ENCODE data around the gene DICER1. TPM values are rescaled to one million over a fixed set of nuclear protein-coding genes. Genes with fewer than 3 reads are reported as not detected.

Gene DICER1
- polyA plus RNA-seq, 1 donor from 2014 or later, result 93.8 TPM

DNA sequence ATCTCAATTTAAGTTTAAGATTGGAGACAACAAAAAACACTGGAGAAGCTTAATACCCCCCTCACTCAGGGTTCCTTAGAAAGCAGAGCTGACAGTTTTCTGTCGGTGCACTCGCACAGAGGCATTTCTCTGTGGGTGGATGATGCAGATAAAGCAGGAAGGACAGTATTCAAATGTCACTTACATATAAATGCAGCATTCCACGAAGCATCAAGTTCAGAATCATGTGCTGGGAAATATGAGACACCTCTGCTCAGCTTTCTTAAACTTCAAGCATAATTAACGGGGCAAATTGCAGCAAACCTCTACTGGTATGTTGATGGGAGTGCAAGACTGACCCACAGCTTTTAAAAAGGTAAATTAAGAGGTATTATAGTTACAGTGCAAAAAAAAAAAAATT, 68.7 kb downstream of the DICER1 start:
- Histone ChIP-seq H3F3A (ENCODE audit: insufficient read depth, low read length, poor library complexity, severe bottlenecking) (no peaks in the 10 kb centered on the region), H3K9ac (ENCODE audit: low read length) (no peak overlapping the region), H3K27me3 (ENCODE audit: insufficient read depth, low read depth, low read length) (no peaks in the 10 kb centered on the region), H3K79me2 (replicated peaks; ENCODE audit: insufficient read depth, low read length) (peaks cover 9% of the 10 kb centered on the region), H3K36me3 (ENCODE audit: insufficient read depth, low read length) (peaks cover 11% of the 10 kb centered on the region), H3K27ac (ENCODE audit: low read length) (no peak overlapping the region), H3K4me2 (ENCODE audit: low read length) (no peak overlapping the region), H4K20me1 (ENCODE audit: insufficient read depth) (no peaks in the 10 kb centered on the region), H2AFZ (ENCODE audit: low read depth, low read length) (no peak overlapping the region), H3K9me2 (ENCODE audit: insufficient read depth, low read length) (no peaks in the 10 kb centered on the region), H3K9me3 (ENCODE audit: low read length) (no peaks in the 10 kb centered on the region), H3K4me3 (ENCODE audit: low read length) (no peak overlapping the region)
- TF ChIP-seq TAF1 (IDR thresholded peaks at IDR 0.05; ENCODE audit: low read depth) (no peak), SMC3 (conservative IDR thresholded peaks at IDR 0.05; ENCODE audit: poor library complexity) (no peak), EZH2 (IDR thresholded peaks at IDR 0.05; ENCODE audit: borderline replicate concordance, insufficient read depth, low read length, poor library complexity, severe bottlenecking) (no peak), RAD21 (conservative IDR thresholded peaks at IDR 0.05) (no peak), EP300 (conservative IDR thresholded peaks at IDR 0.05; ENCODE audit: poor library complexity, severe bottlenecking) (no peak), POLR2AphosphoS5 (IDR thresholded peaks at IDR 0.05) (no peak), MXI1 (conservative IDR thresholded peaks at IDR 0.05; ENCODE audit: poor library complexity, severe bottlenecking) (no peak)
- TF ChIP-seq, protein P1, sequence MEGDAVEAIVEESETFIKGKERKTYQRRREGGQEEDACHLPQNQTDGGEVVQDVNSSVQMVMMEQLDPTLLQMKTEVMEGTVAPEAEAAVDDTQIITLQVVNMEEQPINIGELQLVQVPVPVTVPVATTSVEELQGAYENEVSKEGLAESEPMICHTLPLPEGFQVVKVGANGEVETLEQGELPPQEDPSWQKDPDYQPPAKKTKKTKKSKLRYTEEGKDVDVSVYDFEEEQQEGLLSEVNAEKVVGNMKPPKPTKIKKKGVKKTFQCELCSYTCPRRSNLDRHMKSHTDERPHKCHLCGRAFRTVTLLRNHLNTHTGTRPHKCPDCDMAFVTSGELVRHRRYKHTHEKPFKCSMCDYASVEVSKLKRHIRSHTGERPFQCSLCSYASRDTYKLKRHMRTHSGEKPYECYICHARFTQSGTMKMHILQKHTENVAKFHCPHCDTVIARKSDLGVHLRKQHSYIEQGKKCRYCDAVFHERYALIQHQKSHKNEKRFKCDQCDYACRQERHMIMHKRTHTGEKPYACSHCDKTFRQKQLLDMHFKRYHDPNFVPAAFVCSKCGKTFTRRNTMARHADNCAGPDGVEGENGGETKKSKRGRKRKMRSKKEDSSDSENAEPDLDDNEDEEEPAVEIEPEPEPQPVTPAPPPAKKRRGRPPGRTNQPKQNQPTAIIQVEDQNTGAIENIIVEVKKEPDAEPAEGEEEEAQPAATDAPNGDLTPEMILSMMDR (IDR thresholded peaks at IDR 0.05; ENCODE audit: poor library complexity, severe bottlenecking), result no peak
- TF ChIP-seq, protein P2, sequence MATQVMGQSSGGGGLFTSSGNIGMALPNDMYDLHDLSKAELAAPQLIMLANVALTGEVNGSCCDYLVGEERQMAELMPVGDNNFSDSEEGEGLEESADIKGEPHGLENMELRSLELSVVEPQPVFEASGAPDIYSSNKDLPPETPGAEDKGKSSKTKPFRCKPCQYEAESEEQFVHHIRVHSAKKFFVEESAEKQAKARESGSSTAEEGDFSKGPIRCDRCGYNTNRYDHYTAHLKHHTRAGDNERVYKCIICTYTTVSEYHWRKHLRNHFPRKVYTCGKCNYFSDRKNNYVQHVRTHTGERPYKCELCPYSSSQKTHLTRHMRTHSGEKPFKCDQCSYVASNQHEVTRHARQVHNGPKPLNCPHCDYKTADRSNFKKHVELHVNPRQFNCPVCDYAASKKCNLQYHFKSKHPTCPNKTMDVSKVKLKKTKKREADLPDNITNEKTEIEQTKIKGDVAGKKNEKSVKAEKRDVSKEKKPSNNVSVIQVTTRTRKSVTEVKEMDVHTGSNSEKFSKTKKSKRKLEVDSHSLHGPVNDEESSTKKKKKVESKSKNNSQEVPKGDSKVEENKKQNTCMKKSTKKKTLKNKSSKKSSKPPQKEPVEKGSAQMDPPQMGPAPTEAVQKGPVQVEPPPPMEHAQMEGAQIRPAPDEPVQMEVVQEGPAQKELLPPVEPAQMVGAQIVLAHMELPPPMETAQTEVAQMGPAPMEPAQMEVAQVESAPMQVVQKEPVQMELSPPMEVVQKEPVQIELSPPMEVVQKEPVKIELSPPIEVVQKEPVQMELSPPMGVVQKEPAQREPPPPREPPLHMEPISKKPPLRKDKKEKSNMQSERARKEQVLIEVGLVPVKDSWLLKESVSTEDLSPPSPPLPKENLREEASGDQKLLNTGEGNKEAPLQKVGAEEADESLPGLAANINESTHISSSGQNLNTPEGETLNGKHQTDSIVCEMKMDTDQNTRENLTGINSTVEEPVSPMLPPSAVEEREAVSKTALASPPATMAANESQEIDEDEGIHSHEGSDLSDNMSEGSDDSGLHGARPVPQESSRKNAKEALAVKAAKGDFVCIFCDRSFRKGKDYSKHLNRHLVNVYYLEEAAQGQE (IDR thresholded peaks at IDR 0.05; ENCODE audit: borderline replicate concordance), result no peak

DNA sequence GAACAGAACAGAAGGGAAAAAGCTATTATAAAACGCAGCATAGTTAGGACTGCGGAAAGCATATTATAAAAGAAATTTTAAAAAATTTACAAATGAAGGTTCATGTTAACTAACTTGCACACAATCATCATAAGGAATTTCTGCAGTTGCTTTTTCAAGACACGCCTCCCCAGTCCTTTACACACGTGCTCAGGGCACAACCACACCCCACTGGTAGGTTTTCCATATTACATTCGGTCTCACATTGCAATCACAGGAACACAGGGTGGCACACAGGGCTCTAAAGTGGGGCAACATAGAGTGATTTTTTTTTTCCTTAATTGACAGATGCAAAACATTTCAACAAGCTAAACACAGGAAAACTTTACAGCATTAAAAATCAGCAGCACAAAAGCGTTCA, 69.7 kb downstream of the DICER1 start:
- no peaks in the 10 kb centered on the region for H4K20me1 ChIP-seq (ENCODE audit: insufficient read depth)
- H3K27ac ChIP-seq (ENCODE audit: low read length), result no peak overlapping the region
- no peak overlapping the region for H2AFZ ChIP-seq (ENCODE audit: low read depth, low read length)
- H3K4me3 ChIP-seq (ENCODE audit: low read length), result no peak overlapping the region
- no peak overlapping the region for H3K4me2 ChIP-seq (ENCODE audit: low read length)
- H3K9me2 ChIP-seq (ENCODE audit: insufficient read depth, low read length), result no peaks in the 10 kb centered on the region
- H3K36me3 ChIP-seq (ENCODE audit: insufficient read depth, low read length), result peaks cover under 1% of the 10 kb centered on the region
- no peak overlapping the region for H3K9ac ChIP-seq (ENCODE audit: low read length)
- H3K9me3 ChIP-seq (ENCODE audit: low read length), result no peaks in the 10 kb centered on the region
- H3F3A ChIP-seq (ENCODE audit: insufficient read depth, low read length, poor library complexity, severe bottlenecking), result no peaks in the 10 kb centered on the region
- peaks cover under 1% of the 10 kb centered on the region for H3K79me2 ChIP-seq (replicated peaks; ENCODE audit: insufficient read depth, low read length)
- TF ChIP-seq, protein P2 (IDR thresholded peaks at IDR 0.05; ENCODE audit: borderline replicate concordance), result no peak
- TF ChIP-seq TAF1 (IDR thresholded peaks at IDR 0.05; ENCODE audit: low read depth), result no peak
- TF ChIP-seq, protein P1 (IDR thresholded peaks at IDR 0.05; ENCODE audit: poor library complexity, severe bottlenecking), result no peak
- TF ChIP-seq RAD21 (conservative IDR thresholded peaks at IDR 0.05), result no peak
- no peak for TF ChIP-seq SMC3 (conservative IDR thresholded peaks at IDR 0.05; ENCODE audit: poor library complexity)
- TF ChIP-seq MXI1 (conservative IDR thresholded peaks at IDR 0.05; ENCODE audit: poor library complexity, severe bottlenecking), result no peak
- TF ChIP-seq EP300 (conservative IDR thresholded peaks at IDR 0.05; ENCODE audit: poor library complexity, severe bottlenecking), result no peak
- no peak for TF ChIP-seq POLR2AphosphoS5 (IDR thresholded peaks at IDR 0.05)
- TF ChIP-seq EZH2 (IDR thresholded peaks at IDR 0.05; ENCODE audit: borderline replicate concordance, insufficient read depth, low read length, poor library complexity, severe bottlenecking), result no peak
- H3K27me3 ChIP-seq (ENCODE audit: insufficient read depth, low read depth, low read length), result no peaks in the 10 kb centered on the region

All from neural cell (in vitro differentiated cells).